Chondrocyte (in vitro differentiated cells): ENCODE results near the gene NEIL3. TPM values are rescaled to one million over a fixed set of nuclear protein-coding genes. Genes with fewer than 3 reads are reported as not detected.

Source experiments
- DNase-seq: peaks from one replicate; pipeline ENCODE4 v3.0.0; 2021; ENCODE audit warnings: mixed read lengths, low spot score
- H3K27ac Mint-ChIP-seq: one replicate; pipeline ENCODE4 v1.8.0; 2021; ENCODE audit warnings: mild to moderate bottlenecking, moderate library complexity, mixed read lengths; ENCODE audit not compliant: unreplicated experiment
- H3K27me3 Mint-ChIP-seq: 2 replicates; pipeline ENCODE4 v1.8.0; 2021; ENCODE audit warnings: low read depth, mixed read lengths
- H3K36me3 Mint-ChIP-seq: 2 replicates; pipeline ENCODE4 v1.8.0; 2021; ENCODE audit warnings: low read depth, mixed read lengths
- H3K4me1 Mint-ChIP-seq: 2 replicates; pipeline ENCODE4 v1.8.0; 2021; ENCODE audit warnings: low read depth, mild to moderate bottlenecking, mixed read lengths
- H3K4me3 Mint-ChIP-seq: one replicate; pipeline ENCODE4 v1.8.0; 2021; ENCODE audit warnings: mild to moderate bottlenecking, moderate library complexity, mixed read lengths; ENCODE audit not compliant: unreplicated experiment
- H3K9me3 Mint-ChIP-seq: 2 replicates; pipeline ENCODE4 v1.8.0; 2021; ENCODE audit warnings: low read depth, mixed read lengths
- total RNA-seq: library from RNA; stranded (reverse); gene quantifications from 3 replicates; pipeline ENCODE4 v1.2.1, GENCODE V29; 2021
- TF ChIP-seq, protein P1 (sequence below): fragments of 200-600 bp; sonication (generic); IDR thresholded peaks from 2 replicates; pipeline ENCODE4 v1.5.0; 2021; ENCODE audit warnings: antibody characterized with exemption, mild to moderate bottlenecking, moderate library complexity

Gene NEIL3
- total RNA-seq, 1 donor from 2014 or later, result 1.5 TPM

DNA sequence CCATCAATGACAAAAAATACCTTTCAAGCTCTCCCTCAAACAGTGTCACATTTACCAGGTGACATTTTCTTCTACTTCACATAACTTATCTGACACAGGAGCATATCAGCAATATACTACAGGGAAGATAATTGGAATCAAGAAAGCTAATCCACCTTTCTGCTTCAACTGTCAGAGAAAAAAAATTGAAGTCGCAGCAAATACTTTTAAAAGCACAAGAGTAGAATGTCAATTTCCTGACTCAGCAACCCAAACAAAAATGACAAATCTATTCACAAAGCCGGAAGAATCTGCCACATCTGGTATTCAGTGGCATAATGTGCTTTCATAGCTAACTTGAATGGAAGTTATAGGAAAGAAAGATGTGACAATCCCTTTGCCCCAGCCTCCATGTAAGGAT, 95.8 kb downstream of the NEIL3 start:
- no peaks in the 10 kb centered on the region for H3K36me3 Mint-ChIP-seq
- DNase-seq, result no peak
- H3K4me3 Mint-ChIP-seq, result no peak overlapping the region
- H3K27me3 Mint-ChIP-seq, result peaks cover 2% of the 10 kb centered on the region
- peaks cover 3% of the 10 kb centered on the region for H3K9me3 Mint-ChIP-seq
- no peak overlapping the region for H3K27ac Mint-ChIP-seq
- TF ChIP-seq, protein P1, sequence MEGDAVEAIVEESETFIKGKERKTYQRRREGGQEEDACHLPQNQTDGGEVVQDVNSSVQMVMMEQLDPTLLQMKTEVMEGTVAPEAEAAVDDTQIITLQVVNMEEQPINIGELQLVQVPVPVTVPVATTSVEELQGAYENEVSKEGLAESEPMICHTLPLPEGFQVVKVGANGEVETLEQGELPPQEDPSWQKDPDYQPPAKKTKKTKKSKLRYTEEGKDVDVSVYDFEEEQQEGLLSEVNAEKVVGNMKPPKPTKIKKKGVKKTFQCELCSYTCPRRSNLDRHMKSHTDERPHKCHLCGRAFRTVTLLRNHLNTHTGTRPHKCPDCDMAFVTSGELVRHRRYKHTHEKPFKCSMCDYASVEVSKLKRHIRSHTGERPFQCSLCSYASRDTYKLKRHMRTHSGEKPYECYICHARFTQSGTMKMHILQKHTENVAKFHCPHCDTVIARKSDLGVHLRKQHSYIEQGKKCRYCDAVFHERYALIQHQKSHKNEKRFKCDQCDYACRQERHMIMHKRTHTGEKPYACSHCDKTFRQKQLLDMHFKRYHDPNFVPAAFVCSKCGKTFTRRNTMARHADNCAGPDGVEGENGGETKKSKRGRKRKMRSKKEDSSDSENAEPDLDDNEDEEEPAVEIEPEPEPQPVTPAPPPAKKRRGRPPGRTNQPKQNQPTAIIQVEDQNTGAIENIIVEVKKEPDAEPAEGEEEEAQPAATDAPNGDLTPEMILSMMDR, result no peak
- peaks cover 4% of the 10 kb centered on the region for H3K4me1 Mint-ChIP-seq

DNA sequence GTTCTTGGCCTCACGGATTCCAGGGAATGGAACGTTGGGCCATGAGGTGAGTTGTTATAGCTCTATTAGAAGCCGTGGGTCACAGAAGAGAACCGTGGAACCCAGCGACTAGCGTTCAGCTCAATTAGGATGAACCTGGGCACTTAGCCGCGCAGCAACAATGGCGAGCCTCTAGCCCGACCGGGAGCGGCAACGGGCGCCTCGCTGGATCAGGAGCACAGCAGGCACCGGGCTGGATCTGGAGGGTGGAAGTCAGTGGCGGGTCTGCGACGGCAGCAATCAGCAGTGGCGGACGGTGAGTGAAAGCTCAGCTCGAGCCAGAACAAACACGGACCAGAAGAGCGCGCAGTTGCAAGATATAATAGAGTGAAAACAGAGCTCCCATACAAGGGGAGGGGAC, 98.3 kb downstream of the NEIL3 start:
- Mint-ChIP-seq H3K27ac (no peak overlapping the region), H3K27me3 (peaks cover 2% of the 10 kb centered on the region), H3K4me3 (no peak overlapping the region), H3K9me3 (peaks cover 3% of the 10 kb centered on the region), H3K4me1 (peaks cover 4% of the 10 kb centered on the region), H3K36me3 (no peaks in the 10 kb centered on the region)
- TF ChIP-seq, protein P1, result no peak
- DNase-seq, result no peak

DNA sequence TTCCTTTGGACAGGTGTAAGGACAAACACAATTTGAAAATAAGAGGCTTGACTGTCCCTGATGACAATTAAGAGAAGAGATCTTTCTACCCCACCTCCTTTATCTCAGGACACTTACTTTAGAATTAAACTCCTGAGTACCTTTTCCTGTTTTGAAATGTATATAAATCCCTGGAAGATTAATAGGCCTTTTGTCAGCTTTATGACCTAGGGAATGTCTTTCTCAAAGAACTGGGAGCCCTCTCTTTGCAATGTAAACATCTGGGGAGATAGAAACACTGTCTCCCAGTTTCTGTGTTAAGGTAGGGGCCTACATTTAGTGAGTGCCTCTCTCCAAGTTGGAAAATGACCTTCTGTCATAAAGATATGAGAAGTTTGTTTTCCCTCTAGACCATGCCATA, 100.9 kb downstream of the NEIL3 start:
- peaks cover 2% of the 10 kb centered on the region for H3K27me3 Mint-ChIP-seq
- H3K4me1 Mint-ChIP-seq, result no peaks in the 10 kb centered on the region
- DNase-seq, result no peak
- H3K4me3 Mint-ChIP-seq, result no peak overlapping the region
- H3K27ac Mint-ChIP-seq, result no peak overlapping the region
- TF ChIP-seq, protein P1, result no peak
- no peaks in the 10 kb centered on the region for H3K36me3 Mint-ChIP-seq
- peaks cover 6% of the 10 kb centered on the region for H3K9me3 Mint-ChIP-seq

DNA sequence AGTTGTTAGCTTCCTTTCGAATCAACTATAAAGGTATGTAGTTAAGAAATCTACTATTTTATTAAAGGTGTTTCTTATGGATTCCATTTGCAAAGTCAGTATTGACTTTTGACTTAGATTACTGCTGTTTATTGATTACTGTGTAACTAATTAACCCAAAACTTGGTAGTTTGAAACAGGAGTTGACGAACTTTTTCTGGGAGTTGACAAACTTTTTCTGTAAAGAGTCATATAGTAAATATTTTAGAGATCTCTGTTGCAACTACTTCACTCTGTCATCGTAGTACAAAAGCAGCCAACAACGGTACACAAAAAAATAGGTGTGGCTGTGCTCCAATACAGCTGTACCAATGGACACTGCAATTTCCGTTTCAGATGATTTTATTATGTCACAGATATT, 102.3 kb downstream of the NEIL3 start:
- Mint-ChIP-seq H3K36me3 (no peaks in the 10 kb centered on the region), H3K9me3 (peaks cover 17% of the 10 kb centered on the region), H3K4me3 (no peak overlapping the region), H3K4me1 (no peaks in the 10 kb centered on the region), H3K27me3 (no peaks in the 10 kb centered on the region), H3K27ac (no peak overlapping the region)
- TF ChIP-seq, protein P1, result no peak
- no peak for DNase-seq

Other genes with a start within 250 kb of the NEIL3 start
- gene AGA, start 132.6 kb downstream of the NEIL3 start, total RNA-seq, result 26.2 to 28.0 TPM (median 26.2 TPM) in 3 replicates